A673 (cell line): ENCODE results near the gene RIMS4.

ENCODE experiments used
- CTCF ChIP-seq: fragments of 300-800, 200-600 bp; sonication (generic); conservative IDR thresholded peaks from 2 replicates; pipeline ENCODE4 v1.5.1; 2017; ENCODE audit warnings: low read depth, mild to moderate bottlenecking, antibody characterized with exemption, low read length, moderate library complexity, mixed read lengths
- EZH2 ChIP-seq: fragments of 200-600 bp; sonication (generic); IDR thresholded peaks from 2 replicates; pipeline ENCODE4 v1.6.1; 2017; ENCODE audit warnings: borderline replicate concordance, low read depth, mild to moderate bottlenecking, mixed read lengths, antibody characterized with exemption, low read length; ENCODE audit not compliant: poor library complexity, severe bottlenecking

- no peak for TF ChIP-seq CTCF
- no peak for TF ChIP-seq EZH2
These were observed 33.5 kb upstream of the RIMS4 start for GRCh38 chr20:44843876-44844275.
